Ammon's horn (tissue), 1 donor: ENCODE results near the gene GABRG3.

ENCODE experiments used
- DNase-seq: peaks from one replicate; pipeline ENCODE4 v3.0.0-alpha.2; 2016; ENCODE audit warnings: low spot score

The GABRG3 gene

GRCh38 chr15:27065151-27065550 lies 94.2 kb downstream of the GABRG3 start:
- no peak for DNase-seq

DNA sequence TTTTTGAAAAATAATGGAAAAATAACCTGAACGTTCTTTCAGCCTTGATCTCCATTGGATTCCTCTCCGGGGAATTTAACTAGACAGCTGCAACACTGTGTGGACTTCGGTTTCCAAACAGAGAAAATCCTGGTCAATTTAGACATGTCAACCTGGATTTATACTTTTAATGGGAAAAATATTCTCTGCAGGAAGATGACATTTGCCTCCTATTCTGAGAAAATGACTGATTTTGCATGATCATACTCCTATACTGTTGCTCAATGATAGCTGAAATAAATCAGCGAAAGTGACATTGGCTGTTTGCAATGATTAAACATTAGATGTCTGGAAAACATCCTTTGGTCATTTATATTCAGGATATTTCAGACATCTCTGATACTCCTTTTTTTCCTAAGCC lies 94.8 kb downstream of the GABRG3 start:
- no peak for DNase-seq

GRCh38 chr15:27066446-27066845 lies 95.5 kb downstream of the GABRG3 start:
- DNase-seq, result no peak

- no peak for DNase-seq
Measured at GRCh38 chr15:27067175-27067574, 96.2 kb downstream of the GABRG3 start.

- peak; percentile 47 for DNase-seq
Measured at GRCh38 chr15:27070841-27071240, 99.9 kb downstream of the GABRG3 start.

GRCh38 chr15:27074179-27074578 lies 103.2 kb downstream of the GABRG3 start:
- no peak for DNase-seq

GRCh38 chr15:27077790-27078189 lies 106.8 kb downstream of the GABRG3 start:
- no peak for DNase-seq

DNA sequence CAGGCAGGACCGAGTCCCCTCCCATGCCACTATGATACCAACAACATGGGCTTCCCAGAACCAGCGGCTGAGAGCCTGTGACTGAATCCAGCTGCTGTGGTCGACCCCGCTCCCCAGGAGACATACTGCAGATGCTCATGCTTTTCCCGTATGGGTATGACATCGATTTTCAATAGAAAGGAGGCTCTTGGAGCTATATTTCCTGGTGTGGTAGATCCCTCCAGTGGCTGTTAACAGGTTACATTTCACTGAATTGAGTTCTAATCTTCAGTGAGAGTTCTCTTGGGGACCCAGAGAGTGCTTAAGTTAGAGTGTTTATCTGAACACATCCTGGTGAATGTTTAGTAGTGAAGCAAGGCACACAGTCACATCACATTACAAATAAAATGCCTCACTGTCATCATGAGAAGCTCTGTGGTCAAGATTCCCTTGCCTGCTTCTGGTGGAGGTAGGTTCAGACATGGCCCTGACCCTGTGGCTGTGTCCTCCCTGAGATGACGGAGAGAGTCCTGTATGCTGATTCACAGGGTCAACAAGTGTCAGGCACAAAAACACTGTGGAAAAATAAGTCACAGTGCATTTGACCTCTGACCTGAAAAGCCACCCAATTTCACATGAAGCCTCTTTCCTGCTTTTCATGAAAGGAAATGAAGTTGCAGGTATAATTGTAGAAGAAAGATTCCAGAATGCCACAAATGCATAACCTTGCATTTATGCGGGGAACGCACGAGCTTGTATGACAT lies 110.9 kb downstream of the GABRG3 start:
- DNase-seq, result no peak

- no peak for DNase-seq
Measured at GRCh38 chr15:27082526-27082925, 111.5 kb downstream of the GABRG3 start.

- DNase-seq, result no peak
Measured at GRCh38 chr15:27084844-27085243, 113.9 kb downstream of the GABRG3 start.

DNA sequence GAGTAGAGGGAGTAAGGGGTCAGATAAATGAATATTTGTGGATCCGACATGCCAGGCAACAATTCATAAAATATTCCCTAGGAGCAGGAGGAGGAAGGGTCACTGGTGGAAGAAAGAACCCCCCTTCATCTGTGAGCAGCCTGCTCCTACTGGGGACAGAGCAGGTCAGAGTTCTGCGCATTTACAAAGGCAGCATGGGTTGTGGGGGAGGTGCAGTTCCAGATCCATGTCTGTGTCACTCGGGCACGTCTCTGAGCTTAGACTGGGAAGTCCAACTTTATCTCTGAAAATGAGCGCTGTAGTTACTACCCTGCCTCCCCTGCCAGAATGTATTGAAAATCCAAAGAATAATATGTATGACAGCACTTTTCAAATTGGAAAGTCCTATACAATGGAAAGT lies 115.2 kb downstream of the GABRG3 start:
- no peak for DNase-seq

- no peak for DNase-seq
Measured at GRCh38 chr15:27086805-27087204, 115.8 kb downstream of the GABRG3 start.

GRCh38 chr15:27087651-27088583 lies 116.9 kb downstream of the GABRG3 start:
- no peak for DNase-seq

GRCh38 chr15:27088584-27089232 lies 117.7 kb downstream of the GABRG3 start:
- no peak for DNase-seq

- no peak for DNase-seq
Measured at GRCh38 chr15:27089233-27089586, 118.2 kb downstream of the GABRG3 start.

GRCh38 chr15:27089676-27090075 lies 118.7 kb downstream of the GABRG3 start:
- no peak for DNase-seq

DNA sequence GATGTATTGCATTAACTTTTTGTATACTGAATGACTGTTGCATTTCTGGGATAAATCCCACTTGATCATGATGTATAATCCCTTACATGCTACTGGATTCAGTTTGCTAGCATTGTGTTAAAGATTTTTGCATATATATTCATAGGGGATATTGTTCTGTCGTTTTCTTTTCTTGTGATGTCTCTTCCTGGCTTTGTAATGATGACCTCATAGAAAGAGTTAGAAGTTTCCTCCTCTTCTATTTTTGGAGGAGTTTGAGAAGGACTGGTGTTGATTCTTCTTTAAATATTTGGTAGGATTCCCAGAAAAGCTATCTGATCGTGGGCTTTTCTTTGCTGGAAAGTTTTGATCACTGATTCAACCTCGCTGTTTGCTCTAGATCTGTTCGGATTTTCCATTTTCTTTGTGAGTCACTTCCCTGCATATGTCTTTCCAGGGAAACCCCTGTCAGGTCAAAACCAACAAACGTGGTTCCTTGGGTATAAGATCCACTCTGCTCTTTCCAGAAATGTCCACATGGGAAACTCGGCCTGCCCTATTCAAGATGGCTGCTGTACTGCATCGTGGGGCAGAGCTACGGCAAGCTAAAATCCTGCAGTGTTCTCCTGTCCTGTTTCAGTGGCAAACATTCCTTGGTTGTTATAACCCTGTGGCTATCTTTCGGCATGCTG lies 120.4 kb downstream of the GABRG3 start:
- no peak for DNase-seq

DNA sequence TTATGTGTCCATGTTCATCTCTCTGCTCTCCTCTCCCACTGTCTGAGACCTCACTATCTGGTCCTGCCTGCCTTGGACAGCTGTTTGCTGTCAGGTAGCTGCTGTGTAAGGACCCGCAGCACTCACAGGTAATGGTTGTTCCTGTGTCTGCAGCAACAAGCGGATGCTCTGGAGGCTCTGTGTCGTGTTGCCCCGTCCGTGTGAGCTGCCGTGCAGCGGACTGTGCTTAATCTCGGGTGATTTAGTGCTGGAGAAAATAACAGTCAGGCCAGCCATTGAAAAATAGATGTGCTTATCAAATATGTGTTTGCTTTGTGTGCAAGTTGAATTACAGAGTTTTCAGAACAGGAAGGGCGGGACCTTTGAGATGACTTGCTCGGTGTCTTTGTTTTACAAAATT lies 121.4 kb downstream of the GABRG3 start:
- DNase-seq, result no peak

DNA sequence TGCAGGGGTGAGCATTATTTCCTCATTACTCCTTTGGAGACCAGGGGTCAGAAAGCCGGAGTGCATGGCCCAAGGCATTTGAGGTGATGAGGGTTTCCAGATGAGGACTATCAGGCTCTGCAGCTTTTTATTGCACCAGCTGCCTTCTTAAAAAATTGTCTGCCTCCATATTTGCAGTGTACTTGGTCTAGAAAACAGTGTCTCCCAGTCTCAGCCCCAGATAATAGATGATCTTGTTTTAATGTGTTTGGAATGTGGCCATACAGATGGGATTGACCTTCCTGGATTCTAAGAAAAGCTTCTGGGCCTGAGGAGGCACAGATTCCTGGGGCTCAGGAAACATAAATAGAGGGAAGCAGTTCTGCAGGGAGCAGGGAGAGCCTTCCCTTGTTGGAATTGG lies 123.3 kb downstream of the GABRG3 start:
- no peak for DNase-seq

DNA sequence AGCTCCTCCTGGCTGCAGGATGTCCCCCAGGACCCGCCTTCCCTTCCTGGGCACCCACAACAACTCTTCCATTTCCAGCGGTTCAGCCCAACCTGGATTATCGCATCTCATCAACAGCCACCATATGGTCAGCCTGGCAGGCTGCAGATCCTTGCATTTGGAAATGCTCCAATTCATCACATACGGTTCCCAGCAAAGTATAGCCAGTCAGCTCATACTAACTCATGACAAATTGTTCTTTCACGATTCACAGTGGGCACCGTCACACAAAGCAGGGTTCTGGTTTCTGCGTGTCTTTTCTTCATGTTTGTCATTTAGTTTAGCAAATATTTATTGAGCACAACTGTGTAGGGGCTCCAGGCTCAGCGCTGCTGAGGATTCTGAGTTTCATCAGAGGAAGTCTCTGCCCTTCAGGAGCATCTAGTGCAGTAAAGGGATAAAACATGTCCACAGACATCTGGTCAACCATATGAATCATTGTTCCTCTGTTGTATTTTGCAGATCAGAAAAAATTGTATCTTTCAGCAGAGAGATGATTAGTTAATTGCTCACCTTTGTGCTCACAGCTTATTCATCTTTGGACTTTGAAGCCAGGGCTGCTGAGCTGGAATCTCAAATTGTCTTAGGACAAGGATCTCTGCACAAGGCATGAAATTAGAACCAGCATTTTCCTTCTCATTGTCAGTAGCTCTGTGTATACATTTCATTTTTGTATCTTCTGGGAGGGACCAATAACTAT lies 125.1 kb downstream of the GABRG3 start:
- DNase-seq, result no peak

DNA sequence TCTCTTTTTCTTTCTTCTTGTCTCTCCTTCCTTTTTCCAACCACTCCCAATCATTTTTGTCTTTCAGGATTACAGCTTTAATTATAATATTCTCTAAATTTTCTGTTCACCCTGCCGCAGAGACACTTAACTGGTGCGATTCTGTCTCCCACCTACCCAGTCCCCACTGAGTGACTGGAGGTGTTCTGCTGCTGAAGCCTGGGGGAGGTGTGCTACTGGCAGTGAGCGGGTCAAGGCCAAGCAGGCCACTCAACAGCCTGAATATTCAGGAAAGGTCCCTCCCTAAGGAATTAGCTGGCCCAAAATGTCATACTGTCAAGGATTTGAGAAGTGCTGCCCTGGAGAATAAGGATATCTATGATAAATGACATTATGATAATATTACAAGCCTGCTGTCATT lies 126.5 kb downstream of the GABRG3 start:
- DNase-seq, result no peak

DNA sequence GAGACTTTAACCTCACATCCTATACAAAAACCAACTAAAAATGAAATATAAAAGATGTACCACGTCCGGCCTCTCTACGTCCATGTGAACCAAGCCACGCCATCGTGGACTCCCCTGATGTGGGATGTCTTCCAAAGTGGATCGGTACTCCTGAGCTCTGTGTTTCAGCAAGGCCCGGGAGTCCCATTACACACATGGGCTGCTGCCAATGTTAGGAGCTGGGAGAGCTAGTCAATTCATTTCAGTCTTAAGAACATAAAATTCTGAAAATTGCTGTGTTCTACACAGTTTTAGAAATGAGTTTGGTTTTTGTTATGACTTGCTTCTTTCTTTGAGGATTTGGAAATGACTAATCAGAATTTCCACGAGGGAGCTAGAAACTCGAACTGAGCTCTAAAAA lies 131.0 kb downstream of the GABRG3 start:
- no peak for DNase-seq
